SK-N-SH treated with all-trans-retinoic acid at 6 μM for 48 hours (cell line): ENCODE results near the gene NUP88.

ENCODE experiments used
- ATAC-seq: fragments of 200-7000 bp; cut with Tn5 transposase; 3 replicates; pipeline ENCODE4 v1.9.1; 2020; ENCODE audit warnings: mild to moderate bottlenecking, moderate library complexity
- ARNTL ChIP-seq: fragments of 450-650 bp; formaldehyde crosslinking; IDR thresholded peaks from 2 replicates; pipeline ENCODE4 v1.5.0; 2020; ENCODE audit warnings: low read depth, mild to moderate bottlenecking, moderate library complexity, borderline replicate concordance
- BACH2 ChIP-seq: fragments of 250-450 bp; sonication (Bioruptor Pico); IDR thresholded peaks from 2 replicates; pipeline ENCODE4 v1.9.0; 2021; ENCODE audit warnings: mild to moderate bottlenecking, borderline replicate concordance
- CREB5 ChIP-seq: fragments of 250-450 bp; sonication (Bioruptor Pico); IDR thresholded peaks from 2 replicates; pipeline ENCODE4 v1.5.1; 2020; ENCODE audit warnings: low read depth, mild to moderate bottlenecking, moderate library complexity
- CSDC2 ChIP-seq: fragments of 250-450 bp; sonication (Bioruptor Pico); IDR thresholded peaks from 2 replicates; pipeline ENCODE4 v1.5.0; 2020; ENCODE audit warnings: mild to moderate bottlenecking, moderate library complexity
- CSRNP3 ChIP-seq: fragments of 250-450 bp; sonication (Bioruptor Pico); IDR thresholded peaks from 2 replicates; pipeline ENCODE4 v1.5.1; 2021; ENCODE audit warnings: mild to moderate bottlenecking, moderate library complexity
- GLIS3 ChIP-seq: fragments of 250-450 bp; sonication (Bioruptor Pico); IDR thresholded peaks from 2 replicates; pipeline ENCODE4 v1.5.0; 2020; ENCODE audit warnings: mild to moderate bottlenecking, moderate library complexity
- ISL1 ChIP-seq: fragments of 250-450 bp; sonication (Bioruptor Pico); IDR thresholded peaks from 2 replicates; pipeline ENCODE4 v2.1.2; 2022; ENCODE audit warnings: mild to moderate bottlenecking, moderate library complexity
- OSR1 ChIP-seq: fragments of 250-450 bp; sonication (Bioruptor Pico); IDR thresholded peaks from 2 replicates; pipeline ENCODE4 v1.8.0; 2022; ENCODE audit warnings: moderate library complexity, mild to moderate bottlenecking, inconsistent platforms
- PATZ1 ChIP-seq: fragments of 250-450 bp; sonication (Bioruptor Pico); IDR thresholded peaks from 2 replicates; pipeline ENCODE4 v1.8.0; 2020; ENCODE audit warnings: mild to moderate bottlenecking, moderate library complexity, borderline replicate concordance
- POU6F1 ChIP-seq: fragments of 250-450 bp; sonication (Bioruptor Pico); IDR thresholded peaks from 2 replicates; pipeline ENCODE4 v1.8.0; 2021; ENCODE audit warnings: low read depth, mild to moderate bottlenecking, moderate library complexity, borderline replicate concordance
- PPARA ChIP-seq: fragments of 250-450 bp; sonication (Bioruptor Pico); IDR thresholded peaks from 2 replicates; pipeline ENCODE4 v1.5.0; 2020; ENCODE audit warnings: mild to moderate bottlenecking, borderline replicate concordance
- RARB ChIP-seq: fragments of 250-450 bp; sonication (Bioruptor Pico); IDR thresholded peaks from 2 replicates; pipeline ENCODE4 v1.8.0; 2021; ENCODE audit warnings: mild to moderate bottlenecking, moderate library complexity
- SNAI2 ChIP-seq: fragments of 250-450 bp; sonication (Bioruptor Pico); IDR thresholded peaks from 2 replicates; pipeline ENCODE4 v1.5.0; 2020; ENCODE audit warnings: mild to moderate bottlenecking, moderate library complexity
- TOX ChIP-seq: fragments of 250-450 bp; sonication (Bioruptor Pico); IDR thresholded peaks from 2 replicates; pipeline ENCODE4 v1.8.0; 2021; ENCODE audit warnings: mild to moderate bottlenecking, moderate library complexity, borderline replicate concordance
- TSHZ2 ChIP-seq: fragments of 250-450 bp; sonication (Bioruptor Pico); IDR thresholded peaks from 2 replicates; pipeline ENCODE4 v1.5.0; 2020; ENCODE audit warnings: mild to moderate bottlenecking, moderate library complexity
- ZC3H10 ChIP-seq: fragments of 250-450 bp; sonication (Bioruptor Pico); IDR thresholded peaks from 2 replicates; pipeline ENCODE4 v1.5.1; 2021; ENCODE audit warnings: mild to moderate bottlenecking, moderate library complexity
- ZFP3 ChIP-seq: fragments of 250-450 bp; sonication (Bioruptor Pico); IDR thresholded peaks from 2 replicates; pipeline ENCODE4 v1.5.0; 2020; ENCODE audit warnings: mild to moderate bottlenecking, moderate library complexity
- ZFP30 ChIP-seq: fragments of 450-650 bp; formaldehyde crosslinking; IDR thresholded peaks from 2 replicates; pipeline ENCODE4 v1.5.0; 2022; ENCODE audit warnings: mild to moderate bottlenecking, moderate library complexity
- ZNF565 ChIP-seq: fragments of 450-650 bp; formaldehyde crosslinking; conservative IDR thresholded peaks from 2 replicates; pipeline ENCODE4 v1.5.0; 2020; ENCODE audit warnings: low read depth, mild to moderate bottlenecking, moderate library complexity
- ZNF70 ChIP-seq: fragments of 450-650 bp; formaldehyde crosslinking; IDR thresholded peaks from 2 replicates; pipeline ENCODE4 v1.5.0; 2020; ENCODE audit warnings: mild to moderate bottlenecking, moderate library complexity
- ZNF8 ChIP-seq: fragments of 450-650 bp; formaldehyde crosslinking; IDR thresholded peaks from 2 replicates; pipeline ENCODE4 v1.5.0; 2020; ENCODE audit warnings: mild to moderate bottlenecking, moderate library complexity

Gene NUP88

GRCh38 chr17:5434984-5435383, 15.5 kb upstream of the NUP88 start:
- TF ChIP-seq SNAI2 (CRISPR knock-in tag), result no peak
- TF ChIP-seq TOX, result no peak
- TF ChIP-seq OSR1 (CRISPR knock-in tag), result no peak
- no peak for TF ChIP-seq ZNF8 (CRISPR knock-in tag)
- TF ChIP-seq CSDC2, result no peak
- no peak for TF ChIP-seq CSRNP3 (CRISPR knock-in tag)
- no peak for TF ChIP-seq BACH2 (CRISPR knock-in tag)
- TF ChIP-seq ISL1 (CRISPR knock-in tag), result no peak
- TF ChIP-seq ZNF565 (CRISPR knock-in tag), result no peak
- TF ChIP-seq TSHZ2 (CRISPR knock-in tag), result no peak
- TF ChIP-seq CREB5 (CRISPR knock-in tag), result no peak
- TF ChIP-seq, all 23 proteins: peak for 0
- ATAC-seq, result no peak

- TF ChIP-seq SNAI2 (CRISPR knock-in tag) (no peak), TSHZ2 (CRISPR knock-in tag) (no peak), GLIS3 (CRISPR knock-in tag) (no peak), POU6F1 (CRISPR knock-in tag) (no peak), PATZ1 (CRISPR knock-in tag) (no peak), PPARA (CRISPR knock-in tag) (no peak), CREB5 (CRISPR knock-in tag) (no peak), ZFP3 (no peak), ZNF70 (CRISPR knock-in tag) (no peak), ZC3H10 (CRISPR knock-in tag) (no peak), ZNF8 (CRISPR knock-in tag) (no peak), ARNTL (CRISPR knock-in tag) (no peak), CSDC2 (no peak), ZFP30 (no peak), RARB (CRISPR knock-in tag) (no peak), CSRNP3 (CRISPR knock-in tag) (no peak)
- ATAC-seq, result no peak
Observed at GRCh38 chr17:5431949-5432556, 12.6 kb upstream of the NUP88 start.

GRCh38 chr17:5431234-5431633, 11.8 kb upstream of the NUP88 start:
- ATAC-seq, result peak; percentile 32; the same call in 2 of the 3 replicates
